ENCODE measurements around the gene LMO1. TPM values are rescaled to one million over a fixed set of nuclear protein-coding genes. Genes with fewer than 3 reads are reported as not detected.

The LMO1 gene
- polyA plus RNA-seq, 1 donor (not counting 4 experiments of a cell fraction or from before 2014, with no cell fraction given): 0.08 TPM

- H3K9ac ChIP-seq (ENCODE audit: control insufficient read depth, extremely low read depth, insufficient read depth, low read length): no peak overlapping the region
- no peaks in the 10 kb centered on the region for H4K20me1 ChIP-seq (ENCODE audit: control insufficient read depth, extremely low read depth, insufficient read depth, low read length)
- no peaks in the 10 kb centered on the region for H3K9me3 ChIP-seq (ENCODE audit: control insufficient read depth, low read depth, low read length)
- H3K4me1 ChIP-seq (ENCODE audit: control insufficient read depth, extremely low read depth, insufficient read depth, low read length): no peaks in the 10 kb centered on the region
- no peaks in the 10 kb centered on the region for H3K9me1 ChIP-seq (ENCODE audit: control insufficient read depth, extremely low read depth, insufficient read depth, low read length)
- H3K27me3 ChIP-seq (ENCODE audit: control insufficient read depth, extremely low read depth, insufficient read depth, low read length): peaks cover 6% of the 10 kb centered on the region
- H2AFZ ChIP-seq (ENCODE audit: control insufficient read depth, low read length): no peak overlapping the region
- no peaks in the 10 kb centered on the region for H3K79me2 ChIP-seq (ENCODE audit: control insufficient read depth, insufficient read depth, low read length)
- H3K27ac ChIP-seq (ENCODE audit: control insufficient read depth, insufficient read depth, low read length): no peak overlapping the region
- H3K4me3 ChIP-seq (ENCODE audit: control insufficient read depth in 2 of 3, extremely low read depth in 1 of 3, insufficient read depth in 2 of 3, low read depth in 1 of 3, low read length in 3 of 3): no peak overlapping the region
- H3K4me2 ChIP-seq (ENCODE audit: control insufficient read depth, extremely low read depth, insufficient read depth, low read depth, low read length): no peak overlapping the region
- dilution Hi-C loops (cut with MboI; ENCODE audit: extremely low pct_ligation_motif_present, low sequenced_read_pairs): no loop called here
- DNase-seq (ENCODE audit: low read depth, low spot score) (no peak), FAIRE-seq (no peak)
- H3K36me3 ChIP-seq (ENCODE audit: control insufficient read depth in 2 of 2, extremely low read depth in 1 of 2, insufficient read depth in 2 of 2, low read length in 2 of 2): no peaks in the 10 kb centered on the region
- TF ChIP-seq EZH2 (IDR thresholded peaks at IDR 0.05; ENCODE audit: low read length) (no peak), CTCF (optimal IDR thresholded peaks at IDR 0.05 in 1 of 3, IDR thresholded peaks at IDR 0.05 in 1 of 3, conservative IDR thresholded peaks at IDR 0.05 in 1 of 3; ENCODE audit: extremely low read depth in 1 of 3, insufficient read depth in 2 of 3, low read length in 3 of 3) (no peak)
Observed at GRCh38 chr11:8294251-8294935, 30.7 kb upstream of the LMO1 start.

- Histone ChIP-seq H3K36me3 (ENCODE audit: control insufficient read depth in 2 of 2, extremely low read depth in 1 of 2, insufficient read depth in 2 of 2, low read length in 2 of 2) (no peaks in the 10 kb centered on the region), H3K9ac (ENCODE audit: control insufficient read depth, extremely low read depth, insufficient read depth, low read length) (no peak overlapping the region), H3K79me2 (ENCODE audit: control insufficient read depth, insufficient read depth, low read length) (no peaks in the 10 kb centered on the region), H3K9me1 (ENCODE audit: control insufficient read depth, extremely low read depth, insufficient read depth, low read length) (no peaks in the 10 kb centered on the region), H3K9me3 (ENCODE audit: control insufficient read depth, low read depth, low read length) (no peaks in the 10 kb centered on the region), H3K4me3 (ENCODE audit: control insufficient read depth in 2 of 3, extremely low read depth in 1 of 3, insufficient read depth in 2 of 3, low read depth in 1 of 3, low read length in 3 of 3) (no peak overlapping the region), H3K27me3 (ENCODE audit: control insufficient read depth, extremely low read depth, insufficient read depth, low read length) (peaks cover 4% of the 10 kb centered on the region), H4K20me1 (ENCODE audit: control insufficient read depth, extremely low read depth, insufficient read depth, low read length) (no peaks in the 10 kb centered on the region), H2AFZ (ENCODE audit: control insufficient read depth, low read length) (no peak overlapping the region), H3K27ac (ENCODE audit: control insufficient read depth, insufficient read depth, low read length) (no peak overlapping the region), H3K4me2 (ENCODE audit: control insufficient read depth, extremely low read depth, insufficient read depth, low read depth, low read length) (no peak overlapping the region), H3K4me1 (ENCODE audit: control insufficient read depth, extremely low read depth, insufficient read depth, low read length) (no peaks in the 10 kb centered on the region)
- FAIRE-seq: no peak
- no peak for TF ChIP-seq CTCF (optimal IDR thresholded peaks at IDR 0.05 in 1 of 3, IDR thresholded peaks at IDR 0.05 in 1 of 3, conservative IDR thresholded peaks at IDR 0.05 in 1 of 3; ENCODE audit: extremely low read depth in 1 of 3, insufficient read depth in 2 of 3, low read length in 3 of 3)
- TF ChIP-seq EZH2 (IDR thresholded peaks at IDR 0.05; ENCODE audit: low read length): no peak
- no peak for DNase-seq (ENCODE audit: low read depth, low spot score)
- dilution Hi-C loops (cut with MboI; ENCODE audit: extremely low pct_ligation_motif_present, low sequenced_read_pairs): no loop called here
Observed at GRCh38 chr11:8293171-8293570, 29.5 kb upstream of the LMO1 start.

Measured in keratinocyte (primary cell).